Esophagus muscularis mucosa (tissue), 4 donors: ENCODE data around the gene ANKRD6. TPM values are rescaled to one million over a fixed set of nuclear protein-coding genes. Genes with fewer than 3 reads are reported as not detected.
"Not testable (repeated sequence)": the region's sequence is repeated elsewhere in the genome, so short reads cannot be mapped to it uniquely, and the experiment has no call there.

Source experiments
- DNase-seq: peaks from one replicate; pipeline ENCODE4 v3.0.0-alpha.2; 2017; ENCODE audit errors: extremely low spot score
- H3K27ac ChIP-seq, 4 donors: fragments of 200-600 bp; sonication (generic); replicated peaks in 1 of 4; 1 replicate in 3 of 4; 2 replicates in 1 of 4; pipeline ENCODE4 v1.5.1; 2016 to 2019; ENCODE audit warnings: mild to moderate bottlenecking in 1 of 4
- H3K27me3 ChIP-seq, 4 donors: fragments of 200-600 bp; sonication (generic); one replicate each; pipeline versions ENCODE4 v1.5.1 to v1.6.0; 2016 to 2019
- H3K36me3 ChIP-seq, 4 donors: fragments of 200-600 bp; sonication (generic); one replicate each; pipeline ENCODE4 v1.5.1; 2016 to 2019
- H3K4me1 ChIP-seq, 4 donors: fragments of 200-600 bp; sonication (generic); one replicate each; pipeline ENCODE4 v1.5.1; 2016 to 2019
- H3K4me3 ChIP-seq, 4 donors: fragments of 200-600 bp; sonication (generic); 1 replicate in 2 of 4; 2 replicates in 2 of 4; pipeline ENCODE4 v1.5.1; 2016 to 2019; ENCODE audit warnings: mild to moderate bottlenecking in 4 of 4, moderate library complexity in 1 of 4
- H3K9me3 ChIP-seq, 4 donors: fragments of 200-600 bp; sonication (generic); 1 replicate in 3 of 4; 2 replicates in 1 of 4; pipeline ENCODE4 v1.5.1; 2016 to 2019
- CTCF ChIP-seq, 3 experiments: fragments of 200-600 bp in 2 of 3; fragments of 450-650 bp in 1 of 3; sonication (generic) in 2 of 3; IDR thresholded peaks; one replicate each; pipeline ENCODE4 v1.5.1; 2017 to 2019; ENCODE audit warnings: antibody characterized with exemption in 3 of 3, mild to moderate bottlenecking in 2 of 3, moderate library complexity in 1 of 3
- EP300 ChIP-seq: sonication (generic); formaldehyde crosslinking; IDR thresholded peaks from one replicate; pipeline ENCODE4 v1.6.1; 2017; ENCODE audit warnings: antibody characterized with exemption
- POLR2A ChIP-seq: fragments of 450-650 bp; IDR thresholded peaks from one replicate; pipeline ENCODE4 v1.6.1; 2017; ENCODE audit warnings: antibody characterized with exemption, moderate library complexity, mild to moderate bottlenecking, low read depth
- POLR2AphosphoS5 ChIP-seq, 2 donors: sonication (generic); formaldehyde crosslinking; IDR thresholded peaks; one replicate each; pipeline ENCODE4 v1.6.1; 2017; ENCODE audit warnings: antibody characterized with exemption in 2 of 2
- WGBS: methylation state at CpG from one replicate; pipeline ENCODE4 v1.1.5; 2018; 5-methylcytosine and 5-hydroxymethylcytosine counted together
- intact Hi-C: fragments of 100-400 bp; cut with DNase I; formaldehyde crosslinking; loops from one replicate; pipeline ENCODE4 v1.15.1; 2023
- total RNA-seq, 4 donors: library from RNA; depleted of rRNA; stranded (reverse); fragments of >200 nt; gene quantifications; one replicate each; pipeline versions ENCODE4 v1.1.0 to v1.2.1, GENCODE V29; 2016

The ANKRD6 gene
- total RNA-seq, 4 donors from 2014 or later: 9.1 to 18.9 (median 10.7) TPM

- Histone ChIP-seq H3K27ac (peak overlapping the region; percentile 88 to 90 (median 88)), H3K9me3 (no peaks in the 10 kb centered on the region), H3K4me1 (peaks cover 14 to 20% (median 18%) of the 10 kb centered on the region in 4 donors), H3K4me3 (peak overlapping the region; percentile 63 to 96 (median 71)), H3K27me3 (no peaks in the 10 kb centered on the region), H3K36me3 (peaks cover 6 to 34% (median 20%) of the 10 kb centered on the region in 4 donors)
- DNase-seq: no peak
- 22% methylated on average over 7 of the region's 7 CpGs for WGBS
- TF ChIP-seq EP300: no peak
- TF ChIP-seq CTCF (IDR thresholded peaks at IDR 0.05): no peak
- no peak for TF ChIP-seq POLR2A
- TF ChIP-seq POLR2AphosphoS5 (IDR thresholded peaks at IDR 0.05): no peak
- intact Hi-C loops: no loop called here
Measured at GRCh38 chr6:89637960-89638319, 205.0 kb downstream of the ANKRD6 start.

GRCh38 chr6:89638320-89639195, 205.6 kb downstream of the ANKRD6 start, which contains the start of gene LYRM2:
Gene LYRM2, minus strand, starts transcription at chr6:89638747. Its CDS starts 31 bp downstream, at chr6:89638716.
- 6% methylated on average over 28 of the region's 58 CpGs for WGBS
- Histone ChIP-seq H3K27me3 (no peaks in the 10 kb centered on the region), H3K4me3 (peak within 1 kb of the TSS; percentile 63 to 96 (median 71)), H3K9me3 (no peaks in the 10 kb centered on the region), H3K36me3 (peaks cover 11 to 40% (median 22%) of the 10 kb centered on the region in 4 donors), H3K27ac (peak within 1 kb of the TSS; percentile 88 to 90 (median 88)), H3K4me1 (peaks cover 14 to 26% (median 20%) of the 10 kb centered on the region in 4 donors)
- peak in 2 of 3 experiments; percentile 9 to 10 for TF ChIP-seq CTCF (IDR thresholded peaks at IDR 0.05)
- peak; percentile 91 to 96 for TF ChIP-seq POLR2AphosphoS5 (IDR thresholded peaks at IDR 0.05)
- no peak for TF ChIP-seq EP300
- peak; percentile 85 for TF ChIP-seq POLR2A
- DNase-seq: peak; percentile 98
- intact Hi-C loops: no loop called here

GRCh38 chr6:89640804-89641203, 207.9 kb downstream of the ANKRD6 start:
- Histone ChIP-seq H3K36me3 (peaks cover 8 to 44% (median 29%) of the 10 kb centered on the region in 4 donors), H3K27ac (no peak overlapping the region), H3K9me3 (no peaks in the 10 kb centered on the region), H3K4me1 (peaks cover 14 to 27% (median 21%) of the 10 kb centered on the region in 4 donors), H3K4me3 (no peak overlapping the region), H3K27me3 (no peaks in the 10 kb centered on the region)
- no peak for TF ChIP-seq EP300
- no peak for TF ChIP-seq POLR2AphosphoS5 (IDR thresholded peaks at IDR 0.05)
- DNase-seq: no peak
- intact Hi-C loops: no loop called here
- whole genome bisulfite sequencing: 85% methylated on average over 4 of the region's 4 CpGs

- H3K27me3 ChIP-seq, intact Hi-C loops, DNase-seq, H3K9me3 ChIP-seq, H3K4me3 ChIP-seq, H3K27ac ChIP-seq: not testable (repeated sequence)
- 100% methylated on average over 3 of the region's 3 CpGs for WGBS
- Histone ChIP-seq H3K4me1 (peaks cover 14 to 27% (median 21%) of the 10 kb centered on the region in 4 donors), H3K36me3 (peaks cover 4 to 44% (median 32%) of the 10 kb centered on the region in 4 donors)
Measured at GRCh38 chr6:89641581-89641980, 208.6 kb downstream of the ANKRD6 start.

GRCh38 chr6:89642956-89643355, 210.0 kb downstream of the ANKRD6 start:
- DNase-seq: no peak
- Histone ChIP-seq H3K27ac (no peak overlapping the region), H3K9me3 (no peaks in the 10 kb centered on the region), H3K4me1 (peaks cover 7 to 18% (median 13%) of the 10 kb centered on the region in 4 donors), H3K27me3 (no peaks in the 10 kb centered on the region), H3K36me3 (peaks cover 7 to 55% (median 45%) of the 10 kb centered on the region in 4 donors), H3K4me3 (no peak overlapping the region)
- intact Hi-C loops: no loop called here
- 80% methylated on average over 3 of the region's 3 CpGs for WGBS
- TF ChIP-seq CTCF (IDR thresholded peaks at IDR 0.05) (no peak), POLR2AphosphoS5 (IDR thresholded peaks at IDR 0.05) (no peak), POLR2A (no peak), EP300 (no peak)
